K562 (cell line): ENCODE measurements around the gene TP53BP1. TPM values are rescaled to one million over a fixed set of nuclear protein-coding genes. Genes with fewer than 3 reads are reported as not detected.

Source experiments
- CBX3 ChIP-seq, 2 experiments: IDR thresholded peaks; 1 replicate in 1 of 2; 2 replicates in 1 of 2; pipeline ENCODE4 v1.6.1; 2012; ENCODE audit warnings: inconsistent platforms in 2 of 2, low read length in 2 of 2, borderline replicate concordance in 1 of 2, control low read depth in 1 of 2
- CEBPB ChIP-seq: fragments of 450-650 bp; IDR thresholded peaks from 2 replicates; pipeline ENCODE4 v1.6.1; 2016; ENCODE audit warnings: missing genetic modification characterization, missing compliant biosample characterization
- CEBPG ChIP-seq, 3 experiments: fragments of 200-800 bp in 1 of 3; sonication (Bioruptor generic) in 1 of 3; sonication (generic) in 1 of 3; formaldehyde crosslinking in 1 of 3; IDR thresholded peaks in 2 of 3; conservative IDR thresholded peaks in 1 of 3; 2 replicates each; pipeline versions ENCODE4 v1.6.1 to v1.8.0; 2016 to 2022; ENCODE audit warnings: missing compliant biosample characterization in 2 of 3, missing genetic modification characterization in 2 of 3, mild to moderate bottlenecking in 1 of 3, missing genetic modification reagents in 1 of 3
- FOSL1 ChIP-seq: fragments of 200-800 bp; sonication (Bioruptor generic); conservative IDR thresholded peaks from 2 replicates; pipeline ENCODE4 v1.6.1; 2016; ENCODE audit warnings: missing genetic modification characterization, missing compliant biosample characterization
- FOXK1 ChIP-seq: sonication (generic); formaldehyde crosslinking; IDR thresholded peaks from 2 replicates; pipeline ENCODE4 v1.8.0; 2022; ENCODE audit warnings: missing genetic modification reagents, mild to moderate bottlenecking, borderline replicate concordance
- JUN ChIP-seq, 2 experiments: sonication (generic) in 1 of 2; formaldehyde crosslinking in 1 of 2; IDR thresholded peaks; 2 replicates each; pipeline versions ENCODE4 v1.6.1 to v1.8.0; 2012 to 2022; ENCODE audit warnings: borderline replicate concordance in 2 of 2, mild to moderate bottlenecking in 2 of 2, improper control_type of control experiment in 1 of 2, low read depth in 1 of 2, low read length in 1 of 2, missing genetic modification reagents in 1 of 2
- RCOR1 ChIP-seq, 2 experiments: IDR thresholded peaks; 2 replicates each; pipeline ENCODE4 v1.6.1; 2012; ENCODE audit warnings: low read depth in 2 of 2, low read length in 2 of 2, borderline replicate concordance in 1 of 2, improper control_type of control experiment in 1 of 2
- TEAD4 ChIP-seq, 2 experiments: sonication (generic) in 1 of 2; formaldehyde crosslinking in 1 of 2; IDR thresholded peaks; 2 replicates each; pipeline versions ENCODE4 v1.6.1 to v1.8.0; 2012 to 2022; ENCODE audit warnings: borderline replicate concordance in 1 of 2, inconsistent platforms in 1 of 2, low read length in 1 of 2, mild to moderate bottlenecking in 1 of 2, missing genetic modification reagents in 1 of 2
- ZNF174 ChIP-seq: fragments of 250-450 bp; sonication (Bioruptor Pico); IDR thresholded peaks from 2 replicates; pipeline ENCODE4 v1.4.0; 2020; ENCODE audit warnings: mild to moderate bottlenecking
- polyA plus RNA-seq, 8 experiments: library from polyadenylated mRNA; depleted of rRNA in 4 of 8; stranded (reverse) in 5 of 8; unstranded in 3 of 8; fragments of >200 nt; fragmentation: Nextera tagmentation in 2 of 8; fragmentation: Illumina TruSeq in 1 of 8; extraction: Ambion mirVana in 2 of 8; extraction: Trizol in 1 of 8; gene quantifications; 2 replicates each; pipeline versions ENCODE4 v1.2.1 to v1.2.3, GENCODE V29; 2011 to 2014; ENCODE audit warnings: inconsistent platforms in 1 of 8, missing spikeins in 1 of 8
- total RNA-seq, 7 experiments: library from RNA; depleted of rRNA in 6 of 7; stranded (reverse); fragments of >200 nt in 6 of 7; fragmentation: Illumina TruSeq in 2 of 7; extraction: Trizol in 2 of 7; gene quantifications; 2 replicates each; pipeline versions ENCODE4 v1.2.1 to v1.2.3, GENCODE V29; 2011 to 2021; ENCODE audit warnings: low replicate concordance in 1 of 7
- TF ChIP-seq, protein P1 (sequence below): IDR thresholded peaks from 2 replicates; pipeline ENCODE4 v1.6.1; 2014; ENCODE audit warnings: antibody characterized with exemption
- TF ChIP-seq, protein P2 (sequence below): fragments of 450-650 bp; formaldehyde crosslinking; IDR thresholded peaks from 2 replicates; pipeline ENCODE4 v1.4.0; 2020; ENCODE audit warnings: mild to moderate bottlenecking, moderate library complexity
- TF ChIP-seq, protein P3 (sequence below): sonication (generic); formaldehyde crosslinking; IDR thresholded peaks from 2 replicates; pipeline ENCODE4 v1.8.0; 2022; ENCODE audit warnings: mild to moderate bottlenecking, missing genetic modification reagents
- TF ChIP-seq, protein P4 (sequence below): fragments of 450-650 bp; IDR thresholded peaks from 2 replicates; pipeline ENCODE4 v1.6.1; 2016
- TF ChIP-seq, protein P5 (sequence below), 2 experiments: fragments of 450-650 bp in 1 of 2; sonication (generic) in 1 of 2; formaldehyde crosslinking in 1 of 2; IDR thresholded peaks in 1 of 2; conservative IDR thresholded peaks in 1 of 2; 2 replicates each; pipeline versions ENCODE4 v1.6.1 to v1.8.1; 2016 to 2023; ENCODE audit warnings: mild to moderate bottlenecking in 2 of 2, moderate library complexity in 2 of 2, inconsistent platforms in 1 of 2, missing genetic modification reagents in 1 of 2

TP53BP1 gene
- total and polyA plus RNA-seq, 9 of the 15 experiments (the other 6 are each of a cell fraction or from before 2014, with no cell fraction given) = 5.7 to 63.3 (median 30.9) TPM

DNA sequence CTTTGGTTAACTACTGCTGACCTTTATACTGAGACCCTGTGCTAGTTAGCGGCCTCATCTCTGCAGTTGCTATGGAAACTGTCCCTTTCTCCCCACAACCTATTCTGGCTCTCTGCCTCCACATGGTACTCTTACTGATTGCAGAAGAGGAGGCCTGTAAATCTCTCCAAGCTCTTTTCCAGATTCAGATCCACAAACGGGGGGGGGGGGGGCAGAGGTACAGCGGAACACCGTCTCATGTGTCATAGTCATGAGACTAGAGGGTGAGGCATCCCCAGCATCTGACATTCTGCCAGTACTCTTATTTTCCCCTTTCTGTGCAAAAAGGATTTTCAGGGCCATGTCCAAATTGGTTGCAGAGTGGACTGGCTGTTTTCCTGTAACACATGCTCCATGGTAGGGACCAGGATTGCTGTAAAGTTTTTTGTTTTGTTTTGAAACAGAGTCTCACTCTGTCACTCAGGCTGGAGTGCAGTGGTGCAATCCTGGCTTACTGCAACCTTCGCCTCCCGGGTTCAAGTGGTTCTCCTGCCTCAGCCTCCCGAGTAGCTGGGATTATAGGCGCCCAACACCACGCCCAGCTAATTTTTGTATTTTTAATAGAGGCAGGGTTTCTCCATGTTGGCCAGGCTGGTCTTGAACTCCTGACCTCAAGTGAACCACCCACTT lies 16.2 kb upstream of the TP53BP1 start (continued):
- TF ChIP-seq CEBPB (tag) (0 out of 2 replicates have a peak, but pooled peaks have one; percentile 18), FOXK1 (CRISPR knock-in tag) (no peak), FOSL1 (tag) (peak; percentile 67), JUN (IDR thresholded peaks at IDR 0.05; ENCODE audit: borderline replicate concordance, low read depth, low read length) (0 out of 2 replicates have a peak, but pooled peaks have one; percentile 36), JUN (CRISPR knock-in tag; IDR thresholded peaks at IDR 0.05; ENCODE audit: borderline replicate concordance) (no peak), CBX3 (IDR thresholded peaks at IDR 0.05; ENCODE audit: borderline replicate concordance in 1 of 2, low read length in 2 of 2) (no peak), TEAD4 (IDR thresholded peaks at IDR 0.05; ENCODE audit: low read length) (no peak), TEAD4 (CRISPR knock-in tag; IDR thresholded peaks at IDR 0.05; ENCODE audit: borderline replicate concordance) (no peak), ZNF174 (CRISPR knock-in tag) (no peak), RCOR1 (IDR thresholded peaks at IDR 0.05; ENCODE audit: borderline replicate concordance in 1 of 2, low read depth in 2 of 2, low read length in 2 of 2) (0 out of 4 replicates have a peak, but pooled peaks of 1 of the 2 experiments have one; percentile 17), CEBPG (CRISPR knock-in tag; IDR thresholded peaks at IDR 0.05) (no peak), CEBPG (tag; conservative IDR thresholded peaks at IDR 0.05 in 1 of 2, IDR thresholded peaks at IDR 0.05 in 1 of 2) (peak in 1 of 2 experiments; percentile 46; a peak in 2 of 4 replicates)
- TF ChIP-seq, protein P1, sequence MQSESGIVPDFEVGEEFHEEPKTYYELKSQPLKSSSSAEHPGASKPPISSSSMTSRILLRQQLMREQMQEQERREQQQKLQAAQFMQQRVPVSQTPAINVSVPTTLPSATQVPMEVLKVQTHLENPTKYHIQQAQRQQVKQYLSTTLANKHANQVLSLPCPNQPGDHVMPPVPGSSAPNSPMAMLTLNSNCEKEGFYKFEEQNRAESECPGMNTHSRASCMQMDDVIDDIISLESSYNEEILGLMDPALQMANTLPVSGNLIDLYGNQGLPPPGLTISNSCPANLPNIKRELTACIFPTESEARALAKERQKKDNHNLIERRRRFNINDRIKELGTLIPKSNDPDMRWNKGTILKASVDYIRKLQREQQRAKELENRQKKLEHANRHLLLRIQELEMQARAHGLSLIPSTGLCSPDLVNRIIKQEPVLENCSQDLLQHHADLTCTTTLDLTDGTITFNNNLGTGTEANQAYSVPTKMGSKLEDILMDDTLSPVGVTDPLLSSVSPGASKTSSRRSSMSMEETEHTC = 0 out of 2 replicates have a peak, but pooled peaks have one; percentile 29
- TF ChIP-seq, protein P2, sequence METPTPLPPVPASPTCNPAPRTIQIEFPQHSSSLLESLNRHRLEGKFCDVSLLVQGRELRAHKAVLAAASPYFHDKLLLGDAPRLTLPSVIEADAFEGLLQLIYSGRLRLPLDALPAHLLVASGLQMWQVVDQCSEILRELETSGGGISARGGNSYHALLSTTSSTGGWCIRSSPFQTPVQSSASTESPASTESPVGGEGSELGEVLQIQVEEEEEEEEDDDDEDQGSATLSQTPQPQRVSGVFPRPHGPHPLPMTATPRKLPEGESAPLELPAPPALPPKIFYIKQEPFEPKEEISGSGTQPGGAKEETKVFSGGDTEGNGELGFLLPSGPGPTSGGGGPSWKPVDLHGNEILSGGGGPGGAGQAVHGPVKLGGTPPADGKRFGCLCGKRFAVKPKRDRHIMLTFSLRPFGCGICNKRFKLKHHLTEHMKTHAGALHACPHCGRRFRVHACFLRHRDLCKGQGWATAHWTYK (CRISPR knock-in tag) = no peak
- TF ChIP-seq, protein P3, sequence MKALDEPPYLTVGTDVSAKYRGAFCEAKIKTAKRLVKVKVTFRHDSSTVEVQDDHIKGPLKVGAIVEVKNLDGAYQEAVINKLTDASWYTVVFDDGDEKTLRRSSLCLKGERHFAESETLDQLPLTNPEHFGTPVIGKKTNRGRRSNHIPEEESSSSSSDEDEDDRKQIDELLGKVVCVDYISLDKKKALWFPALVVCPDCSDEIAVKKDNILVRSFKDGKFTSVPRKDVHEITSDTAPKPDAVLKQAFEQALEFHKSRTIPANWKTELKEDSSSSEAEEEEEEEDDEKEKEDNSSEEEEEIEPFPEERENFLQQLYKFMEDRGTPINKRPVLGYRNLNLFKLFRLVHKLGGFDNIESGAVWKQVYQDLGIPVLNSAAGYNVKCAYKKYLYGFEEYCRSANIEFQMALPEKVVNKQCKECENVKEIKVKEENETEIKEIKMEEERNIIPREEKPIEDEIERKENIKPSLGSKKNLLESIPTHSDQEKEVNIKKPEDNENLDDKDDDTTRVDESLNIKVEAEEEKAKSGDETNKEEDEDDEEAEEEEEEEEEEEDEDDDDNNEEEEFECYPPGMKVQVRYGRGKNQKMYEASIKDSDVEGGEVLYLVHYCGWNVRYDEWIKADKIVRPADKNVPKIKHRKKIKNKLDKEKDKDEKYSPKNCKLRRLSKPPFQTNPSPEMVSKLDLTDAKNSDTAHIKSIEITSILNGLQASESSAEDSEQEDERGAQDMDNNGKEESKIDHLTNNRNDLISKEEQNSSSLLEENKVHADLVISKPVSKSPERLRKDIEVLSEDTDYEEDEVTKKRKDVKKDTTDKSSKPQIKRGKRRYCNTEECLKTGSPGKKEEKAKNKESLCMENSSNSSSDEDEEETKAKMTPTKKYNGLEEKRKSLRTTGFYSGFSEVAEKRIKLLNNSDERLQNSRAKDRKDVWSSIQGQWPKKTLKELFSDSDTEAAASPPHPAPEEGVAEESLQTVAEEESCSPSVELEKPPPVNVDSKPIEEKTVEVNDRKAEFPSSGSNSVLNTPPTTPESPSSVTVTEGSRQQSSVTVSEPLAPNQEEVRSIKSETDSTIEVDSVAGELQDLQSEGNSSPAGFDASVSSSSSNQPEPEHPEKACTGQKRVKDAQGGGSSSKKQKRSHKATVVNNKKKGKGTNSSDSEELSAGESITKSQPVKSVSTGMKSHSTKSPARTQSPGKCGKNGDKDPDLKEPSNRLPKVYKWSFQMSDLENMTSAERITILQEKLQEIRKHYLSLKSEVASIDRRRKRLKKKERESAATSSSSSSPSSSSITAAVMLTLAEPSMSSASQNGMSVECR = no peak
- TF ChIP-seq, protein P4, sequence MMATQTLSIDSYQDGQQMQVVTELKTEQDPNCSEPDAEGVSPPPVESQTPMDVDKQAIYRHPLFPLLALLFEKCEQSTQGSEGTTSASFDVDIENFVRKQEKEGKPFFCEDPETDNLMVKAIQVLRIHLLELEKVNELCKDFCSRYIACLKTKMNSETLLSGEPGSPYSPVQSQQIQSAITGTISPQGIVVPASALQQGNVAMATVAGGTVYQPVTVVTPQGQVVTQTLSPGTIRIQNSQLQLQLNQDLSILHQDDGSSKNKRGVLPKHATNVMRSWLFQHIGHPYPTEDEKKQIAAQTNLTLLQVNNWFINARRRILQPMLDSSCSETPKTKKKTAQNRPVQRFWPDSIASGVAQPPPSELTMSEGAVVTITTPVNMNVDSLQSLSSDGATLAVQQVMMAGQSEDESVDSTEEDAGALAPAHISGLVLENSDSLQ = peak; percentile 5; the same call in 1 of the 2 replicates
- TF ChIP-seq, protein P5, sequence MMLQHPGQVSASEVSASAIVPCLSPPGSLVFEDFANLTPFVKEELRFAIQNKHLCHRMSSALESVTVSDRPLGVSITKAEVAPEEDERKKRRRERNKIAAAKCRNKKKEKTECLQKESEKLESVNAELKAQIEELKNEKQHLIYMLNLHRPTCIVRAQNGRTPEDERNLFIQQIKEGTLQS (IDR thresholded peaks at IDR 0.05) = peak; percentile 49; the same call in 1 of the 2 replicates
- TF ChIP-seq, protein P5 (CRISPR knock-in tag; conservative IDR thresholded peaks at IDR 0.05) = no peak
